Transverse colon (tissue), 4 donors: ENCODE results near the gene FBXL12. TPM values are rescaled to one million over a fixed set of nuclear protein-coding genes. Genes with fewer than 3 reads are reported as not detected.

ENCODE experiments used
- DNase-seq: peaks from one replicate; pipeline ENCODE4 v3.0.0-alpha.2; 2019
- H3K27ac ChIP-seq, 4 donors: fragments of 200-600 bp; sonication (generic); 2 replicates each; pipeline ENCODE4 v1.5.1; 2016 to 2018; ENCODE audit warnings: inconsistent platforms in 4 of 4
- H3K27me3 ChIP-seq: fragments of 200-600 bp; sonication (generic); 2 replicates; pipeline ENCODE4 v1.5.1; 2017; ENCODE audit warnings: inconsistent platforms
- H3K36me3 ChIP-seq, 4 donors: fragments of 200-600 bp; sonication (generic); 2 replicates each; pipeline ENCODE4 v1.5.1; 2017 to 2019; ENCODE audit warnings: inconsistent platforms in 4 of 4
- H3K4me1 ChIP-seq, 4 donors: fragments of 200-600 bp; sonication (generic); 2 replicates each; pipeline ENCODE4 v1.5.1; 2017 to 2020; ENCODE audit warnings: inconsistent platforms in 4 of 4
- H3K4me3 ChIP-seq, 4 donors: fragments of 200-600 bp; sonication (generic); 1 replicate in 1 of 4; 2 replicates in 3 of 4; pipeline versions ENCODE4 v1.5.1 to v1.6.1; 2017 to 2019; ENCODE audit warnings: inconsistent platforms in 4 of 4
- H3K9me3 ChIP-seq, 2 donors: fragments of 200-600 bp; sonication (generic); 2 replicates each; pipeline ENCODE4 v1.5.1; 2017 to 2019; ENCODE audit warnings: inconsistent platforms in 2 of 2
- EP300 ChIP-seq: sonication (generic); formaldehyde crosslinking; IDR thresholded peaks from one replicate; pipeline ENCODE4 v1.6.1; 2017; ENCODE audit warnings: antibody characterized with exemption, low read depth
- POLR2A ChIP-seq: fragments of 450-650 bp; IDR thresholded peaks from one replicate; pipeline ENCODE4 v1.6.1; 2016; ENCODE audit warnings: antibody characterized with exemption, mild to moderate bottlenecking, moderate library complexity
- POLR2AphosphoS5 ChIP-seq, 3 donors: sonication (generic); formaldehyde crosslinking; IDR thresholded peaks; one replicate each; pipeline ENCODE4 v1.6.1; 2016; ENCODE audit warnings: antibody characterized with exemption in 3 of 3
- WGBS, 2 donors: methylation state at CpG; one replicate each; pipeline ENCODE4 v1.1.5; 2018; ENCODE audit warnings: low coverage in 1 of 2; 5-methylcytosine and 5-hydroxymethylcytosine counted together
- in situ Hi-C, 4 donors: fragments of 200-750 bp; cut with MboI; loops; one replicate each; pipeline versions ENCODE4 v1.15.0 to v1.15.1; 2017; ENCODE audit warnings: low sequenced_read_pairs in 3 of 4, low pct_ligation_motif_present in 1 of 4, low pct_unique_long_range_greater_than_20kb in 1 of 4
- intact Hi-C: fragments of 100-400 bp; cut with DNase I; formaldehyde crosslinking; loops from one replicate; pipeline ENCODE4 v1.15.1; 2023; ENCODE audit warnings: low total_unique reads
- total RNA-seq, 4 donors: library from RNA; depleted of rRNA; stranded (reverse); fragments of >200 nt; gene quantifications; one replicate each; pipeline ENCODE4 v1.1.0, GENCODE V29; 2016
- TF ChIP-seq, protein P1 (sequence below), 5 experiments: fragments of 200-600 bp in 3 of 5; fragments of 450-650 bp in 2 of 5; sonication (generic) in 3 of 5; IDR thresholded peaks; 1 replicate in 2 of 5; 2 replicates in 3 of 5; pipeline ENCODE4 v1.5.1; 2016 to 2017; ENCODE audit warnings: antibody characterized with exemption in 5 of 5, inconsistent platforms in 3 of 5, mild to moderate bottlenecking in 2 of 5, moderate library complexity in 1 of 5

FBXL12 gene
- total RNA-seq, 4 donors from 2014 or later, result 32.9 to 184 (median 83.1) TPM

GRCh38 chr19:9842834-9843625, 24.2 kb upstream of the FBXL12 start:
- 87% methylated on average over 8 of the region's 9 CpGs; no CpG with 5 or more reads in 1 of the 2 donors for WGBS, 2 donors
- TF ChIP-seq EP300, result no peak
- TF ChIP-seq POLR2AphosphoS5 (IDR thresholded peaks at IDR 0.05), result no peak
- TF ChIP-seq POLR2A, result no peak
- TF ChIP-seq, protein P1, sequence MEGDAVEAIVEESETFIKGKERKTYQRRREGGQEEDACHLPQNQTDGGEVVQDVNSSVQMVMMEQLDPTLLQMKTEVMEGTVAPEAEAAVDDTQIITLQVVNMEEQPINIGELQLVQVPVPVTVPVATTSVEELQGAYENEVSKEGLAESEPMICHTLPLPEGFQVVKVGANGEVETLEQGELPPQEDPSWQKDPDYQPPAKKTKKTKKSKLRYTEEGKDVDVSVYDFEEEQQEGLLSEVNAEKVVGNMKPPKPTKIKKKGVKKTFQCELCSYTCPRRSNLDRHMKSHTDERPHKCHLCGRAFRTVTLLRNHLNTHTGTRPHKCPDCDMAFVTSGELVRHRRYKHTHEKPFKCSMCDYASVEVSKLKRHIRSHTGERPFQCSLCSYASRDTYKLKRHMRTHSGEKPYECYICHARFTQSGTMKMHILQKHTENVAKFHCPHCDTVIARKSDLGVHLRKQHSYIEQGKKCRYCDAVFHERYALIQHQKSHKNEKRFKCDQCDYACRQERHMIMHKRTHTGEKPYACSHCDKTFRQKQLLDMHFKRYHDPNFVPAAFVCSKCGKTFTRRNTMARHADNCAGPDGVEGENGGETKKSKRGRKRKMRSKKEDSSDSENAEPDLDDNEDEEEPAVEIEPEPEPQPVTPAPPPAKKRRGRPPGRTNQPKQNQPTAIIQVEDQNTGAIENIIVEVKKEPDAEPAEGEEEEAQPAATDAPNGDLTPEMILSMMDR (IDR thresholded peaks at IDR 0.05), result no peak
- intact Hi-C loops (no loop called here), in situ Hi-C loops (no loop called here)
- Histone ChIP-seq H3K4me1 (peaks cover 0 to 8% (median 0%) of the 10 kb centered on the region in 4 donors), H3K9me3 (no peaks in the 10 kb centered on the region), H3K27ac (no peak overlapping the region), H3K27me3 (no peaks in the 10 kb centered on the region), H3K36me3 (peaks cover 0 to 35% (median 13%) of the 10 kb centered on the region in 4 donors), H3K4me3 (no peak overlapping the region)
- no peak for DNase-seq

- Histone ChIP-seq H3K4me1 (peaks cover 8 to 13% (median 10%) of the 10 kb centered on the region in 4 donors), H3K4me3 (no peak overlapping the region), H3K27ac (no peak overlapping the region), H3K36me3 (peaks cover 0 to 31% (median 13%) of the 10 kb centered on the region in 4 donors), H3K9me3 (no peaks in the 10 kb centered on the region), H3K27me3 (no peaks in the 10 kb centered on the region)
- DNase-seq, result no peak
- intact Hi-C loops (no loop called here), in situ Hi-C loops (no loop called here)
- WGBS, 2 donors, result 69% methylated on average over 1 of the region's 1 CpG; no CpG with 5 or more reads in 1 of the 2 donors
- TF ChIP-seq, protein P1 (IDR thresholded peaks at IDR 0.05), result no peak
- peak in 1 of 3 donors; percentile 14 for TF ChIP-seq POLR2AphosphoS5 (IDR thresholded peaks at IDR 0.05)
- no peak for TF ChIP-seq POLR2A
- TF ChIP-seq EP300, result no peak
Observed at GRCh38 chr19:9839415-9839814, 20.5 kb upstream of the FBXL12 start.

DNA sequence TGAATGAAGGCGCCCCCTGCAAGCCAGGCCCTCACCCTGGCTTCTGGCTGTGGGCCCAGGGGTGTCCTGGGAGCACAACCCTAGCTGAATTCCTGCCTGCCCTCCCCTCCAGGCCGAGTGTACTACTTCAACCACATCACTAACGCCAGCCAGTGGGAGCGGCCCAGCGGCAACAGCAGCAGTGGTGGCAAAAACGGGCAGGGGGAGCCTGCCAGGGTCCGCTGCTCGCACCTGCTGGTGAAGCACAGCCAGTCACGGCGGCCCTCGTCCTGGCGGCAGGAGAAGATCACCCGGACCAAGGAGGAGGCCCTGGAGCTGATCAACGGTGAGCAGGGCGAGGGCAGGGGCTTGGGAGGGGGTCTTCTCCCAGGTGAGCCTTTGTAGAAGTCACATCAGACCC, 19.4 kb upstream of the FBXL12 start:
- Histone ChIP-seq H3K36me3 (peaks cover 0 to 22% (median 10%) of the 10 kb centered on the region in 4 donors), H3K27ac (no peak overlapping the region), H3K9me3 (no peaks in the 10 kb centered on the region), H3K27me3 (no peaks in the 10 kb centered on the region), H3K4me1 (peaks cover 8 to 13% (median 10%) of the 10 kb centered on the region in 4 donors), H3K4me3 (no peak overlapping the region)
- no peak for DNase-seq
- TF ChIP-seq POLR2AphosphoS5 (IDR thresholded peaks at IDR 0.05) (no peak), POLR2A (no peak)
- TF ChIP-seq, protein P1 (IDR thresholded peaks at IDR 0.05), result no peak
- in situ Hi-C loops (no loop called here), intact Hi-C loops (no loop called here)
- WGBS, 2 donors, result 97% methylated on average over 15 of the region's 15 CpGs; no CpG with 5 or more reads in 1 of the 2 donors

GRCh38 chr19:9836021-9836420, 17.1 kb upstream of the FBXL12 start:
- no peak for DNase-seq
- Histone ChIP-seq H3K27ac (peak overlapping the region in 1 of 4 donors; percentile 89), H3K4me3 (peak overlapping the region; percentile 62 to 99 (median 90)), H3K36me3 (peaks cover 0 to 7% (median under 1%) of the 10 kb centered on the region in 4 donors), H3K27me3 (no peaks in the 10 kb centered on the region), H3K4me1 (peaks cover 8 to 13% (median 10%) of the 10 kb centered on the region in 4 donors), H3K9me3 (no peaks in the 10 kb centered on the region)
- 2% methylated on average over 5 of the region's 5 CpGs; no CpG with 5 or more reads in 1 of the 2 donors for WGBS, 2 donors
- intact Hi-C loops (no loop called here), in situ Hi-C loops (no loop called here)
- TF ChIP-seq POLR2A, result no peak
- TF ChIP-seq POLR2AphosphoS5 (IDR thresholded peaks at IDR 0.05), result no peak
- no peak for TF ChIP-seq EP300
- TF ChIP-seq, protein P1 (IDR thresholded peaks at IDR 0.05), result no peak
